Upper lobe of left lung (tissue), 6 donors: ENCODE results near the gene DCDC2B. TPM values are rescaled to one million over a fixed set of nuclear protein-coding genes. Genes with fewer than 3 reads are reported as not detected.

Experiments
- ATAC-seq, 2 donors: fragments of 200-7000 bp; cut with Tn5 transposase; one replicate each; pipeline ENCODE4 v1.9.1; 2022; ENCODE audit warnings: mild to moderate bottlenecking in 2 of 2, moderate library complexity in 2 of 2; ENCODE audit not compliant: low FRiP score in 2 of 2
- DNase-seq, 2 donors: peaks; one replicate each; pipeline ENCODE4 v3.0.0-alpha.2; 2019 to 2020
- H3K27ac ChIP-seq, 4 donors: fragments of 200-600 bp; sonication (generic); one replicate each; pipeline ENCODE4 v1.5.1; 2016 to 2019
- H3K27me3 ChIP-seq, 4 donors: fragments of 200-600 bp; sonication (generic); one replicate each; pipeline ENCODE4 v1.5.1; 2017 to 2019
- H3K36me3 ChIP-seq, 4 donors: fragments of 200-600 bp; sonication (generic); one replicate each; pipeline ENCODE4 v1.5.1; 2016 to 2019
- H3K4me1 ChIP-seq, 4 donors: fragments of 200-600 bp; sonication (generic); one replicate each; pipeline ENCODE4 v1.5.1; 2018 to 2019
- H3K4me3 ChIP-seq, 4 donors: fragments of 200-600 bp; sonication (generic); one replicate each; pipeline ENCODE4 v1.5.1; 2017 to 2019; ENCODE audit warnings: mild to moderate bottlenecking in 2 of 4, moderate library complexity in 1 of 4
- H3K9me3 ChIP-seq, 4 donors: fragments of 200-600 bp; sonication (generic); one replicate each; pipeline ENCODE4 v1.5.1; 2018 to 2019
- EP300 ChIP-seq, 4 donors: sonication (generic); formaldehyde crosslinking; IDR thresholded peaks; one replicate each; pipeline ENCODE4 v1.5.1; 2017; ENCODE audit warnings: antibody characterized with exemption in 4 of 4, control low read depth in 2 of 4
- POLR2A ChIP-seq, 4 donors: fragments of 450-650 bp; IDR thresholded peaks; one replicate each; pipeline ENCODE4 v1.5.1; 2016 to 2017; ENCODE audit warnings: antibody characterized with exemption in 4 of 4, mild to moderate bottlenecking in 2 of 4
- POLR2AphosphoS5 ChIP-seq, 2 donors: sonication (generic); formaldehyde crosslinking; IDR thresholded peaks; one replicate each; pipeline ENCODE4 v1.5.1; 2017; ENCODE audit warnings: antibody characterized with exemption in 2 of 2
- WGBS, 2 donors: methylation state at CpG; one replicate each; pipeline ENCODE4 v1.1.5; 2017 to 2018; 5-methylcytosine and 5-hydroxymethylcytosine counted together
- total RNA-seq, 6 donors: library from RNA; depleted of rRNA in 4 of 6; stranded (reverse); fragments of >200 nt in 4 of 6; gene quantifications; one replicate each; pipeline versions ENCODE4 v1.1.0 to v1.2.1, GENCODE V29; 2016 to 2021
- TF ChIP-seq, protein P1 (sequence below), 6 experiments: fragments of 450-650 bp in 4 of 6; fragments of 200-600 bp in 2 of 6; sonication (generic) in 2 of 6; IDR thresholded peaks; one replicate each; pipeline ENCODE4 v1.5.1; 2016 to 2019; ENCODE audit warnings: antibody characterized with exemption in 6 of 6
- donor health status: DM: no; HTN: no; CAD: no; lungs with moderate emphysema.
- donor health status: DM: no; HTN: yes; CAD: no; lungs with severe emphysema.

Gene DCDC2B
- total RNA-seq, 6 donors from 2014 or later = 0.11 to 11.4 (median 4.5) TPM

DNA sequence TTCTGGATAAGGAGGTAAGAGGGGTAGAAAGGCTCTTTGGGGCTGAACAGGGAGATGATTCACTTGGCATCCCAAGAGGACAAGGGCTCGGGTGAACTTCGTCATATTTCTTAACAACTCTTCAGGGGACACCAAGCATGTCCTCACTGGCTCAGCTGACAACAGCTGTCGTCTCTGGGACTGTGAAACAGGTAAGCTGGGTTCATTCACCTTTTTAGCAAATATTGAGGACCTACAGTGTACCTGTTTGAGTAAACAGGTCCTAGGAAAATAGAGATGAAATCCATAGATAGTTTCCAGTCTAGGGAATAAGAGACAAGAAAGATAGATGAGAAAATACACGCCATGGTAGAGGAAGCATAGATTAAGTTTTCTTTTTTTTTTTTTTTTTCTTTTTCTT lies 15.4 kb downstream of the DCDC2B start:
- TF ChIP-seq POLR2A (IDR thresholded peaks at IDR 0.05) (no peak), EP300 (IDR thresholded peaks at IDR 0.05) (no peak), POLR2AphosphoS5 (IDR thresholded peaks at IDR 0.05) (no peak)
- peaks cover 19 to 33% (median 29%) of the 10 kb centered on the region in 4 donors for H3K4me1 ChIP-seq
- no peaks in the 10 kb centered on the region for H3K27me3 ChIP-seq
- H3K4me3 ChIP-seq = no peak overlapping the region
- ATAC-seq = no peak
- peaks cover 18 to 62% (median 53%) of the 10 kb centered on the region in 4 donors for H3K36me3 ChIP-seq
- 92 to 94% methylated on average over 4 of the region's 4 CpGs for WGBS, 2 donors
- no peaks in the 10 kb centered on the region for H3K9me3 ChIP-seq
- DNase-seq = no peak
- H3K27ac ChIP-seq = peak overlapping the region in 2 of 4 donors; percentile 91 to 94

- H3K4me3 ChIP-seq = no peak overlapping the region
- no peak for DNase-seq
- H3K27me3 ChIP-seq = no peaks in the 10 kb centered on the region
- H3K36me3 ChIP-seq = peaks cover 25 to 99% (median 85%) of the 10 kb centered on the region in 4 donors
- 72 to 84% methylated on average over 3 of the region's 3 CpGs for WGBS, 2 donors
- H3K4me1 ChIP-seq = peaks cover 1 to 5% (median 3%) of the 10 kb centered on the region in 4 donors
- H3K9me3 ChIP-seq = no peaks in the 10 kb centered on the region
- TF ChIP-seq, protein P1, sequence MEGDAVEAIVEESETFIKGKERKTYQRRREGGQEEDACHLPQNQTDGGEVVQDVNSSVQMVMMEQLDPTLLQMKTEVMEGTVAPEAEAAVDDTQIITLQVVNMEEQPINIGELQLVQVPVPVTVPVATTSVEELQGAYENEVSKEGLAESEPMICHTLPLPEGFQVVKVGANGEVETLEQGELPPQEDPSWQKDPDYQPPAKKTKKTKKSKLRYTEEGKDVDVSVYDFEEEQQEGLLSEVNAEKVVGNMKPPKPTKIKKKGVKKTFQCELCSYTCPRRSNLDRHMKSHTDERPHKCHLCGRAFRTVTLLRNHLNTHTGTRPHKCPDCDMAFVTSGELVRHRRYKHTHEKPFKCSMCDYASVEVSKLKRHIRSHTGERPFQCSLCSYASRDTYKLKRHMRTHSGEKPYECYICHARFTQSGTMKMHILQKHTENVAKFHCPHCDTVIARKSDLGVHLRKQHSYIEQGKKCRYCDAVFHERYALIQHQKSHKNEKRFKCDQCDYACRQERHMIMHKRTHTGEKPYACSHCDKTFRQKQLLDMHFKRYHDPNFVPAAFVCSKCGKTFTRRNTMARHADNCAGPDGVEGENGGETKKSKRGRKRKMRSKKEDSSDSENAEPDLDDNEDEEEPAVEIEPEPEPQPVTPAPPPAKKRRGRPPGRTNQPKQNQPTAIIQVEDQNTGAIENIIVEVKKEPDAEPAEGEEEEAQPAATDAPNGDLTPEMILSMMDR (IDR thresholded peaks at IDR 0.05) = no peak
- no peak for TF ChIP-seq POLR2AphosphoS5 (IDR thresholded peaks at IDR 0.05)
- TF ChIP-seq EP300 (IDR thresholded peaks at IDR 0.05) = no peak
- no peak for TF ChIP-seq POLR2A (IDR thresholded peaks at IDR 0.05)
- ATAC-seq = no peak
- no peak overlapping the region for H3K27ac ChIP-seq
Measured at GRCh38 chr1:32228771-32229170, 19.9 kb downstream of the DCDC2B start.

GRCh38 chr1:32231843-32232432 lies 23.0 kb downstream of the DCDC2B start:
- TF ChIP-seq EP300 (IDR thresholded peaks at IDR 0.05) (no peak), POLR2A (IDR thresholded peaks at IDR 0.05) (no peak), POLR2AphosphoS5 (IDR thresholded peaks at IDR 0.05) (no peak)
- TF ChIP-seq, protein P1 (IDR thresholded peaks at IDR 0.05) = no peak
- 82 to 88% methylated on average over 4 to 5 of the region's 5 CpGs for WGBS, 2 donors
- H3K36me3 ChIP-seq = peaks cover 16 to 81% (median 59%) of the 10 kb centered on the region in 4 donors

DNA sequence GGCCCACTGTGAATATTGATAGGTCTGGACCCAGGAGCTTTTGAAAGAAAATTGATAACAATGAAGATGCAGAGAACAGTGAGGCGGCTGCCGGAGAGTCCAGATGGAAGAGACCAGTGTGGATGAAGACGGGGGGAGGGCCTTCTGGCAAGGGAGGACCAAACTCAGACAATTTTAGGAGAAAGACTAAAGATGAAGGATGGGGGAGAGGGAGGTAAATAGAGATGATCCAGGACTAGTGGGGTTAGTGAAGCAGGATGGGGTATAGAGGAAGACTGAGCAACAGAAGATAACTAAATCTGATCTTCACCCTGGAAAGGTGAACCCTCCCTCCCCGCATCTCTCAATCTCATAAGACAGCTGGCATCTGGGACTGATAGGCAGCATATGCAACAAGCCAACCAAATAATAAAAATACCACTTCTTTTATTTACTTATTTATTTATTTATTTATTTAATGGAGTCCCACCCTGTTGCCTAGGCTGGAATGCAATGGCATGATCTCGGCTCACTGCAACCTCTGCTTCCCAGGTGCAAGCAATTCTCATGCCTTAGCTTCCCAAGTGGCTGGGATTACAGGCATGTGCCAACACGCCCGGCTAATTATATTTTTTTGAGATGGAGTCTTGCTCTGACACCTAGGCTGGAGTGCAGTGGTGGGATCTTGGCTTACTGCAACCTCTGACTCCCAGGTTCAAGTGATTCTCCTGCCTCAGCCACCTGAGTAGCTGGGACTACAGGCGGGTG lies 23.8 kb downstream of the DCDC2B start:
- 85 to 94% methylated on average over 8 of the region's 8 CpGs for WGBS, 2 donors
- ATAC-seq = no peak
- no peak for DNase-seq
- TF ChIP-seq, protein P1 (IDR thresholded peaks at IDR 0.05) = no peak
- TF ChIP-seq POLR2AphosphoS5 (IDR thresholded peaks at IDR 0.05) = no peak
- TF ChIP-seq POLR2A (IDR thresholded peaks at IDR 0.05) = no peak
- no peak for TF ChIP-seq EP300 (IDR thresholded peaks at IDR 0.05)
- Histone ChIP-seq H3K27me3 (no peaks in the 10 kb centered on the region), H3K4me1 (no peaks in the 10 kb centered on the region), H3K4me3 (no peak overlapping the region), H3K27ac (no peak overlapping the region), H3K36me3 (peaks cover 16 to 73% (median 52%) of the 10 kb centered on the region in 4 donors), H3K9me3 (no peaks in the 10 kb centered on the region)

More at GRCh38 chr1:32231843-32232432, 23.0 kb downstream of the DCDC2B start:
- no peak overlapping the region for H3K27ac ChIP-seq
- no peaks in the 10 kb centered on the region for H3K9me3 ChIP-seq
- H3K4me1 ChIP-seq = no peaks in the 10 kb centered on the region
- ATAC-seq = no peak
- H3K4me3 ChIP-seq = no peak overlapping the region
- DNase-seq = no peak
- no peaks in the 10 kb centered on the region for H3K27me3 ChIP-seq

DNA sequence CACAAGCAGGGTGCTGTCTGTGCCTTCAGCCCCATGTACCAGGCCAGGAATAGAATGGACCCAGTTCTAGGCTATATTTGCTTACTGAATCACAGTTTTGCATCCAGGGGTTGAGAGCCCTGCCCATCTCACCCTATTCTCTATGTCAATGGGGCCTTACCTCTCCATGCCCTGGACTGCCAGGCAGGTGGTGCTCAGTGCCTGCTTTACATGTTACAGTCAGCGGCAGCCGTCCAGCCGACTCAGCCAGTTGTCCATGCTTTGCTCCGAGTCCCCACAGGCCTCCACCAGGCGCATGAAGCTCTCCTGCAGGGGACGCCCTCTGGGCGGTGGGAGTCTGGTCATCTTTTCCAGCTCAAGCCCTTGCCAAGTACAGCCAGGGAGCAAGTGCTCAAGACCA lies 25.9 kb downstream of the DCDC2B start:
- no peak for DNase-seq
- Histone ChIP-seq H3K4me1 (peaks cover 2 to 5% (median 2%) of the 10 kb centered on the region in 4 donors), H3K36me3 (peaks cover 3 to 53% (median 32%) of the 10 kb centered on the region in 4 donors), H3K27me3 (no peaks in the 10 kb centered on the region), H3K4me3 (no peak overlapping the region), H3K27ac (no peak overlapping the region), H3K9me3 (no peaks in the 10 kb centered on the region)
- 92 to 100% methylated on average over 2 to 7 of the region's 7 CpGs for WGBS, 2 donors
- peak in 1 of 2 donors; percentile 20 for ATAC-seq
- TF ChIP-seq POLR2AphosphoS5 (IDR thresholded peaks at IDR 0.05) = no peak
- no peak for TF ChIP-seq POLR2A (IDR thresholded peaks at IDR 0.05)
- TF ChIP-seq EP300 (IDR thresholded peaks at IDR 0.05) = no peak
